ENCODE measurements around the gene SETD5.

The SETD5 gene

DNA sequence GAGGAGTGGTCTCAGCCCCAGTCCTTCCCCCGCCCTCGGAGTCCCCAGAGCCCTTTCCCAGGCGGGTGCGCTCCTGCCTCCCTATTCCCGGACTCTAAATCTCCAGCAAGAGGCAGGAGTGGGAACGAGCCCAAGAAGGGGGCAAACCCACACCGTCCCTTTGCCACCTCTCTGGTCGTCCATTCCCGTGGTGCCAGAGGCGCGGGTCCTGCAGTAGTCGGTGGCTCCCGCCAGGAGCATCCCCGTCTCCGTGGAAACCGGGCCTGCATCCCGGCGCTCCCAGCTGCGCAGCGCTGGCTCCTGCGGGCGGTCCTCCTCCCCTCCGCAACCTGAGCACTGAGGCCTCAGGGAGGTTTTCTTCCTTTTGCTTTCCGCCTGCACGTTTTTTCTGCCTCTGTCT lies 111.4 kb downstream of the SETD5 start:
- TF ChIP-seq, protein P1, sequence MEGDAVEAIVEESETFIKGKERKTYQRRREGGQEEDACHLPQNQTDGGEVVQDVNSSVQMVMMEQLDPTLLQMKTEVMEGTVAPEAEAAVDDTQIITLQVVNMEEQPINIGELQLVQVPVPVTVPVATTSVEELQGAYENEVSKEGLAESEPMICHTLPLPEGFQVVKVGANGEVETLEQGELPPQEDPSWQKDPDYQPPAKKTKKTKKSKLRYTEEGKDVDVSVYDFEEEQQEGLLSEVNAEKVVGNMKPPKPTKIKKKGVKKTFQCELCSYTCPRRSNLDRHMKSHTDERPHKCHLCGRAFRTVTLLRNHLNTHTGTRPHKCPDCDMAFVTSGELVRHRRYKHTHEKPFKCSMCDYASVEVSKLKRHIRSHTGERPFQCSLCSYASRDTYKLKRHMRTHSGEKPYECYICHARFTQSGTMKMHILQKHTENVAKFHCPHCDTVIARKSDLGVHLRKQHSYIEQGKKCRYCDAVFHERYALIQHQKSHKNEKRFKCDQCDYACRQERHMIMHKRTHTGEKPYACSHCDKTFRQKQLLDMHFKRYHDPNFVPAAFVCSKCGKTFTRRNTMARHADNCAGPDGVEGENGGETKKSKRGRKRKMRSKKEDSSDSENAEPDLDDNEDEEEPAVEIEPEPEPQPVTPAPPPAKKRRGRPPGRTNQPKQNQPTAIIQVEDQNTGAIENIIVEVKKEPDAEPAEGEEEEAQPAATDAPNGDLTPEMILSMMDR (IDR thresholded peaks at IDR 0.05; ENCODE audit: low read length, missing control alignments) = no peak
- no peak overlapping the region for H3K4me3 ChIP-seq (replicated peaks; ENCODE audit: low read depth, low read length)
- no peak for DNase-seq (ENCODE audit: low read depth)

DNA sequence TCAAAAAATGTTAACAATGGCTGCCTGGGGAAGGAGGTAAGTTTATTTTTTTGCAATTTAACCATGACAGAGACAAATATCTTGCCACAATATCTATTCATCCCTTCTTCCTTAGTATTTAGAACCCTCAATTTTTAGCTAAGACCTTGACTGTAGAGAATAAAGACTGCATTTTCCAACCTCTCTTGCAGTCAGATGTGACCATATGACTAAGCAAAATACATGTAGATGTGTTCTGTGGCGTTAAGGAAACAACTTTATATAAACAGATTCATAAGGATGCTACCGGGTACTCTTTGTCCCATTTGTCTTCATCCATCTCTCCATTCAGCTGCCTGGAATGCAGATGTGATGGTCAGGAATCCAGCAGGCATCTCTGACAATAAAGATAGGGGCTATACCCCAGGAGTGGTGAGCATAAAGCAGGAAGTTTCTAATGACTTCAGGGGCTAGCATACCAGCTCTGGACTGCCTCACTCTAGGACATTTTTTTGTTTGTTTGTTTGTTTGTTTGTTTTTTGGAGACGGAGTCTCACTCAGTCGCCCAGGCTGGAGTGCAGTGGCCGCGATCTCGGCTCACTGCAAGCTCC lies 115.1 kb downstream of the SETD5 start:
- no peak for DNase-seq (ENCODE audit: low read depth)
- no peak overlapping the region for H3K4me3 ChIP-seq (replicated peaks; ENCODE audit: low read depth, low read length)
- TF ChIP-seq, protein P1 (IDR thresholded peaks at IDR 0.05; ENCODE audit: low read length, missing control alignments) = no peak

DNA sequence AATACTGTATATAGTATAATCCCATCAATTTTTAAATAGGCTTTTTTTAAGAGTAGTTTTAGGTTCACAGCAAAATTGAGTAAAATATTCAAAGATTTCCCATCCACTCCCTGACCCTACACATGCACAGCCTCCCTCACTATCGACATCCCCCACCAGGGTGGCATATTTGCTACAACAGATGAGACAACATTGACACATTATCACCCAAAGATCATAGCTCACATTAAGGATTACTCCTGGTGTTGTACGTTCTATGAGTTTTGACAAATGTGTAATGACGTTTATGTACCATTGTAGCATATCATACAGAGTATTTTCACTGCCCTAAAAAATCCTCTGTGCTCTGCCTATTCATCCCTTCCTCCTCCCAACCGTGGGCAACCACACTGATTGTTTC lies 116.9 kb downstream of the SETD5 start:
- DNase-seq (ENCODE audit: low read depth) = no peak
- TF ChIP-seq, protein P1 (IDR thresholded peaks at IDR 0.05; ENCODE audit: low read length, missing control alignments) = no peak
- no peak overlapping the region for H3K4me3 ChIP-seq (replicated peaks; ENCODE audit: low read depth, low read length)

DNA sequence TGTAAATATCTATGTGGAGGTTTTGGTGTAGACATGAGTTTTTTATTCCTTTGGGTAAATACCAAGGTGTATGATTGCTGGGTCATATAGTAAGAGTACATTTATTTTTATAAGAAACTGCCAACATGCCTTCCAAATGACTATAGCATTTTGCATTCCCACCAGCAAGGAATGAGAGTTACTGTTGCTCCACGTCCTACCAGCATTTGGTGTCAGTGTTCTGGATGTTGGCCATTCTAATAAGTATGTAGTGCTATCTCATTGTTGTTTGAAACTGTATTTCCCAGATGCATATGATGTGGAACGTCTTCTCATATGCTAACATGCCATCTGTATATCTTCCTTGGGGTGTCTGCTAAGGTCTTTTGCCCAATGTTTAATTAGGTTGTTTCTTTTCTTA lies 117.5 kb downstream of the SETD5 start:
- TF ChIP-seq, protein P1 (IDR thresholded peaks at IDR 0.05; ENCODE audit: low read length, missing control alignments) = no peak
- no peak overlapping the region for H3K4me3 ChIP-seq (replicated peaks; ENCODE audit: low read depth, low read length)
- DNase-seq (ENCODE audit: low read depth) = no peak

DNA sequence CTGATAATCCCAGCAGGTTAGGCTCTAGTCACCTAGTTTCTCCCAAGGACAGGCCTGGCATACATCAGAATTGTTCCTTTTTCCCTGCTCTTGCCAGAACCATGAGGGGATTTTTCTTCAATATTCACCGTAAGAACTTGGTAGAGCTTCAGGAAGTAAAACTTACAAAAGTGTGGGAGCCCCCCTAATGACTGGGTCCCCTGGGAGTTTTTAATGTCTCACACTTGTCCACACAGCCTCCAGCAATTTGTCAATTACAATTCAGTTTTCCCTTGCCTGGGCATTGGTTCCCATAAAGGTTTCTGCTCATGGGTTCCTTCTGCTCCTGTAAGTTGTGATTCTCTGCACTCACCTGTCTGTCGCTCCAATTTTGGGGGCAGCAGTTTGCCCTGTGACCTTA lies 127.7 kb downstream of the SETD5 start:
- TF ChIP-seq, protein P1 (IDR thresholded peaks at IDR 0.05; ENCODE audit: low read length, missing control alignments) = no peak
- no peak for DNase-seq (ENCODE audit: low read depth)
- H3K4me3 ChIP-seq (replicated peaks; ENCODE audit: low read depth, low read length) = no peak overlapping the region

All from fibroblast of pulmonary artery (primary cell).